ENCODE results near the gene CDC42. TPM values are rescaled to one million over a fixed set of nuclear protein-coding genes. Genes with fewer than 3 reads are reported as not detected.
"Not testable (repeated sequence)": the region's sequence is repeated elsewhere in the genome, so short reads cannot be mapped to it uniquely, and the experiment has no call there.

CDC42 gene
- total RNA-seq, 1 experiment from 2014 or later, result 217 TPM

- ChIA-PET CTCF (interaction anchor here (1.4 to 1.7 kb wide), 2 partner anchors 23 to 27 kb away, joined by 5 to 15 read pairs; no protein-coding TSS in a partner anchor), POLR2A (interaction anchor here (1.1 kb wide), 1 partner anchor 25 kb away, joined by 3 read pairs; no protein-coding TSS in a partner anchor)
- H3K4me1 ChIP-seq (ENCODE audit: control insufficient read depth in 1 of 2, insufficient read depth in 2 of 2, low read length in 2 of 2); intact Hi-C loops (cut with micrococcal nuclease); BruUV-seq (replicated peaks); H3K4me2 ChIP-seq (ENCODE audit: low read length); H3K27ac ChIP-seq (ENCODE audit: low read depth, low read length); H2AFZ ChIP-seq (ENCODE audit: low read depth, low read length, poor library complexity, severe bottlenecking); H3K9me2 ChIP-seq (ENCODE audit: insufficient read depth); H3K9me3 ChIP-seq (ENCODE audit: control insufficient read depth in 1 of 2, insufficient read depth in 1 of 2, low read depth in 1 of 2, low read length in 2 of 2); H3K9ac ChIP-seq (ENCODE audit: low read length); H3K36me3 ChIP-seq (ENCODE audit: control insufficient read depth in 1 of 2, insufficient read depth in 2 of 2, low read length in 2 of 2); H4K20me1 ChIP-seq (ENCODE audit: insufficient read depth); H3K4me3 ChIP-seq (replicated peaks in 1 of 2; ENCODE audit: low read depth in 1 of 2, low read length in 2 of 2); H3K79me2 ChIP-seq (ENCODE audit: insufficient read depth, low read length); H3K27me3 ChIP-seq (ENCODE audit: insufficient read depth, low read length); RAD21 ChIA-PET (ENCODE audit: low non-redundant PET in 1 of 2, low total read pairs in 2 of 2, uncharacterized antibody in 2 of 2, unreplicated experiment in 2 of 2): not testable (repeated sequence)
- DNase-seq (ENCODE audit: low read depth, low spot score) (peak; percentile 51), ATAC-seq (peak; percentile 99)
- TF ChIP-seq RAD21 (IDR thresholded peaks at IDR 0.05; ENCODE audit: low read depth), result peak; percentile 58
- peak; percentile 48 to 56 (median 55); a peak in 5 of 6 replicates for TF ChIP-seq CTCF (IDR thresholded peaks at IDR 0.05 in 2 of 3, conservative IDR thresholded peaks at IDR 0.05 in 1 of 3; ENCODE audit: borderline replicate concordance in 1 of 3, insufficient read depth in 1 of 3, low read depth in 2 of 3, low read length in 2 of 3)
These were observed 47.0 kb upstream of the CDC42 start for GRCh38 chr1:22005261-22006149.

- DNase-seq (ENCODE audit: low read depth, low spot score); intact Hi-C loops (cut with micrococcal nuclease); H3K79me2 ChIP-seq (ENCODE audit: insufficient read depth, low read length); H3K9me2 ChIP-seq (ENCODE audit: insufficient read depth); RAD21 ChIA-PET (ENCODE audit: low non-redundant PET in 1 of 2, low total read pairs in 2 of 2, uncharacterized antibody in 2 of 2, unreplicated experiment in 2 of 2); CTCF ChIA-PET; H4K20me1 ChIP-seq (ENCODE audit: insufficient read depth); H3K4me1 ChIP-seq (ENCODE audit: control insufficient read depth in 1 of 2, insufficient read depth in 2 of 2, low read length in 2 of 2); H3K27me3 ChIP-seq (ENCODE audit: insufficient read depth, low read length); POLR2A ChIA-PET; ATAC-seq; H3K27ac ChIP-seq (ENCODE audit: low read depth, low read length); H2AFZ ChIP-seq (ENCODE audit: low read depth, low read length, poor library complexity, severe bottlenecking); H3K9me3 ChIP-seq (ENCODE audit: control insufficient read depth in 1 of 2, insufficient read depth in 1 of 2, low read depth in 1 of 2, low read length in 2 of 2); H3K36me3 ChIP-seq (ENCODE audit: control insufficient read depth in 1 of 2, insufficient read depth in 2 of 2, low read length in 2 of 2); H3K9ac ChIP-seq (ENCODE audit: low read length); BruUV-seq (replicated peaks); H3K4me3 ChIP-seq (replicated peaks in 1 of 2; ENCODE audit: low read depth in 1 of 2, low read length in 2 of 2); H3K4me2 ChIP-seq (ENCODE audit: low read length): not testable (repeated sequence)
These were observed 45.8 kb upstream of the CDC42 start for GRCh38 chr1:22006736-22007135.

- H3K27ac ChIP-seq (ENCODE audit: low read depth, low read length); RAD21 ChIA-PET (ENCODE audit: low non-redundant PET in 1 of 2, low total read pairs in 2 of 2, uncharacterized antibody in 2 of 2, unreplicated experiment in 2 of 2); CTCF ChIA-PET; intact Hi-C loops (cut with micrococcal nuclease); H3K9ac ChIP-seq (ENCODE audit: low read length); H2AFZ ChIP-seq (ENCODE audit: low read depth, low read length, poor library complexity, severe bottlenecking); H3K79me2 ChIP-seq (ENCODE audit: insufficient read depth, low read length); H3K9me3 ChIP-seq (ENCODE audit: control insufficient read depth in 1 of 2, insufficient read depth in 1 of 2, low read depth in 1 of 2, low read length in 2 of 2); H3K4me2 ChIP-seq (ENCODE audit: low read length); H4K20me1 ChIP-seq (ENCODE audit: insufficient read depth); H3K4me1 ChIP-seq (ENCODE audit: control insufficient read depth in 1 of 2, insufficient read depth in 2 of 2, low read length in 2 of 2); H3K9me2 ChIP-seq (ENCODE audit: insufficient read depth); H3K36me3 ChIP-seq (ENCODE audit: control insufficient read depth in 1 of 2, insufficient read depth in 2 of 2, low read length in 2 of 2); DNase-seq (ENCODE audit: low read depth, low spot score); ATAC-seq; POLR2A ChIA-PET; BruUV-seq (replicated peaks); H3K4me3 ChIP-seq (replicated peaks in 1 of 2; ENCODE audit: low read depth in 1 of 2, low read length in 2 of 2); H3K27me3 ChIP-seq (ENCODE audit: insufficient read depth, low read length): not testable (repeated sequence)
These were observed 45.2 kb upstream of the CDC42 start for GRCh38 chr1:22007262-22007661.

GRCh38 chr1:22009566-22009965 is 42.9 kb upstream of the CDC42 start:
- H3K79me2 ChIP-seq (ENCODE audit: insufficient read depth, low read length); H4K20me1 ChIP-seq (ENCODE audit: insufficient read depth); ATAC-seq; H3K9ac ChIP-seq (ENCODE audit: low read length); CTCF ChIA-PET; H2AFZ ChIP-seq (ENCODE audit: low read depth, low read length, poor library complexity, severe bottlenecking); POLR2A ChIA-PET; H3K9me2 ChIP-seq (ENCODE audit: insufficient read depth); H3K4me3 ChIP-seq (replicated peaks in 1 of 2; ENCODE audit: low read depth in 1 of 2, low read length in 2 of 2); H3K4me1 ChIP-seq (ENCODE audit: control insufficient read depth in 1 of 2, insufficient read depth in 2 of 2, low read length in 2 of 2); DNase-seq (ENCODE audit: low read depth, low spot score); H3K4me2 ChIP-seq (ENCODE audit: low read length); intact Hi-C loops (cut with micrococcal nuclease); BruUV-seq (replicated peaks); H3K36me3 ChIP-seq (ENCODE audit: control insufficient read depth in 1 of 2, insufficient read depth in 2 of 2, low read length in 2 of 2); H3K27ac ChIP-seq (ENCODE audit: low read depth, low read length); RAD21 ChIA-PET (ENCODE audit: low non-redundant PET in 1 of 2, low total read pairs in 2 of 2, uncharacterized antibody in 2 of 2, unreplicated experiment in 2 of 2); H3K9me3 ChIP-seq (ENCODE audit: control insufficient read depth in 1 of 2, insufficient read depth in 1 of 2, low read depth in 1 of 2, low read length in 2 of 2); H3K27me3 ChIP-seq (ENCODE audit: insufficient read depth, low read length): not testable (repeated sequence)
